ENCODE measurements around the gene CCDC201. TPM values are rescaled to one million over a fixed set of nuclear protein-coding genes. Genes with fewer than 3 reads are reported as not detected.
"Not testable (repeated sequence)": the region's sequence is repeated elsewhere in the genome, so short reads cannot be mapped to it uniquely, and the experiment has no call there.

Gene CCDC201
- total RNA-seq, 1 experiment from 2014 or later: not detected

- DNase-seq (ENCODE audit: low spot score): no peak
- in situ Hi-C loops (cut with HindIII; ENCODE audit: low sequenced_read_pairs): no loop called here
Observed at GRCh38 chr7:45881759-45882464, 9.0 kb upstream of the CCDC201 start.

DNA sequence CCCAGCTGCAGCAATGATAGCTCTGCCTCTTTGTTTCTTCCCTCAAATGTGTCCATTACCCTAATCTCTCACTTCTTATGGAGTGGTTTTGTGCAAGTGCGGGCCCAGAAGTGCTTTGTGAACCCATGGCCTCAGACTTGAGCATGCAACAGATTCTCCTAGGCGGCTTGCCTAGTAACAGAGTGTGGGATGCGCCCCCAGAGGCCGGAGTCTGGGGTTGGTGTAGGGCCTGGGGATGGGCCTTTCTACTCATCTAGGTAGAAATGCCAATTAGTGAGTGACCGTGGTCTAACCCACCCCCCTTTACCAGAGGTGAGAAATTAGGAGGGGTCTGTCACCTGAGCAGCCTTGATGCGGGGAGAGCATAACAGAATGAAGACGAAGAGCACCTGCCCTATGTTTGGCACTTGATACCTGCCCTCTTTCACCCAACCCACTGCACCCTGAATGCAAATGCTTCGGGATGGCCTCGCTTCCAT, 8.4 kb upstream of the CCDC201 start:
- in situ Hi-C loops (cut with HindIII; ENCODE audit: low sequenced_read_pairs): no loop called here

GRCh38 chr7:45880433-45880860, 7.6 kb upstream of the CCDC201 start:
- in situ Hi-C loops (cut with HindIII; ENCODE audit: low sequenced_read_pairs): no loop called here
- DNase-seq (ENCODE audit: low spot score): no peak

More for the DNA sequence above, 8.4 kb upstream of the CCDC201 start:
- DNase-seq (ENCODE audit: low spot score): no peak

DNA sequence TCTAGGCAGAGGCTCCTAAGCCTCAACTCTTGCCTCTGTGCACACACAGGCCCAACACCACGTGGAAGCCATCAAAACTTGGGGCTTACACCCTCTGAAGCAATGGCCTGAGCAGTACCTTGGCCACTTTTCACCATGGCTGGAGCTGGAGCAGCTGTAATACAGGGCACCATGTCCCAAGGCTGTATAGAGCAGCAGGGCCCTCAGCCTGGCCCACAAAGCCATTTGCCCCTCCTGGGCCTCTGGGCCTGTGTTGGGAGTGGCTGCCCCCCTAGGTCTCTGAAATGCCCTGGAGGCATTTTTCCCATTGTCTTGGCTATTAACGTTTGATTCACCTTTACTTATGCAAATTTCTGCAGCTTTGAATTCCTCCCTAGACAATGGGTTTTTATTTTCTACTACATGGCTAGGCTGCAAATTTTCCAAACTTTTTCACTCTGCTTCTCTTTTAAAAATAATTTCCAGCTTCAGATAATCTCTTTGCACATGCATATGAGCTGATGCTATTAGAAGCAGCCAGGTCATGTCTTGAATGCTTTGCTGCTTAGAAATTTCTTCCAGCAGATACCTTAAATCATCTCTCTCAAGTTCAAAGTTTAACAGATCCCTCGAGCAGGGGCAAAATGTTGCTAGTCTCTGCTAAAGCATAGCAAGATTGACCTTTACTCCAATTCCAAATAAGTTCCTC, 5.7 kb upstream of the CCDC201 start:
- no peak for DNase-seq (ENCODE audit: low spot score)
- in situ Hi-C loops (cut with HindIII; ENCODE audit: low sequenced_read_pairs): no loop called here

DNA sequence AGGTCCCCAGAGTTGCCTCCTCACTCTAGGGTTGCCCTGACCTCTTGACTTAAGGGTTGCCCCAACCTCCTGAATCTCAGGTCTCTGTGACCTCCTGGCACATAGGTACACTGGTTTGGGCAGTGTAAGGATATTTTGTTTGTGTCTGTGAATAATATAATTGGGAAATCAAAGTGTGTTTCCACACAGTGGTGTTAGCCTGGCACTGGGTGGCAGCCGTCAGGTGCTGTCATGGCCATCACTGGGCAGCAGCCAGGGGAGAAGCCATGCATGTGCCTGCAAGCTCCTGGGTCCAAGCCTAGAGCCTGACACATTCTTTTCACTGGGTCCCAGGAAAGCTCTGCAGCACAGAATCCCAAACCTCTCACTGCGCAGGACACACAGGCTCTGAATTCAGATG, 3.6 kb upstream of the CCDC201 start:
- DNase-seq (ENCODE audit: low spot score): no peak
- in situ Hi-C loops (cut with HindIII; ENCODE audit: low sequenced_read_pairs): no loop called here

GRCh38 chr7:45874408-45875131, 1.7 kb upstream of the CCDC201 start:
- in situ Hi-C loops (cut with HindIII; ENCODE audit: low sequenced_read_pairs): no loop called here
- no peak for DNase-seq (ENCODE audit: low spot score)

GRCh38 chr7:45873355-45873754, 473 bp upstream of the CCDC201 start:
- DNase-seq (ENCODE audit: low spot score): no peak
- in situ Hi-C loops (cut with HindIII; ENCODE audit: low sequenced_read_pairs): no loop called here

GRCh38 chr7:45872116-45873034, 507 bp downstream of the CCDC201 start:
- in situ Hi-C loops (cut with HindIII; ENCODE audit: low sequenced_read_pairs): no loop called here
- no peak for DNase-seq (ENCODE audit: low spot score)

GRCh38 chr7:45869426-45869825, 3.5 kb downstream of the CCDC201 start:
- DNase-seq (ENCODE audit: low spot score): no peak
- in situ Hi-C loops (cut with HindIII; ENCODE audit: low sequenced_read_pairs): no loop called here

DNA sequence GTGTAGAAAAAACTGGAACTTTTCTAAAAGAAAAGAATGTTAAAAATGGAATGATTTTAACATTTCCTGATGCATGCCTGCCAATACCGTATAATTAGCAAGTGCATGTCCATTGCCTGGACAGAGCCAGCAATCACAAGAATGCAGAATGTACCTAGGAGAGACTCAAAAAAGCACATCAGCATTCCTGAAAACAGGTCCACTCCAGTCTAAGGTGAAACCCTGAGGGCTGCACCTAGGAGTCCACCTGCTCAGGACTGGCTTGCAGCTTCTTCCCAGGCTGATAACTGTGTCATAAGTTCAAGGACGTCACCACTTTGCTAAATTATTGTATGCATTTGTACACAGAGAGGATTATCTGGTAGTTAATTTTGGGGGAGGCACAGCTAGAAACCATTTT, 5.4 kb downstream of the CCDC201 start:
- in situ Hi-C loops (cut with HindIII; ENCODE audit: low sequenced_read_pairs): no loop called here
- DNase-seq (ENCODE audit: low spot score): no peak

- DNase-seq (ENCODE audit: low spot score): no peak
- in situ Hi-C loops (cut with HindIII; ENCODE audit: low sequenced_read_pairs): no loop called here
Observed at GRCh38 chr7:45865594-45866410, 7.1 kb downstream of the CCDC201 start.

DNA sequence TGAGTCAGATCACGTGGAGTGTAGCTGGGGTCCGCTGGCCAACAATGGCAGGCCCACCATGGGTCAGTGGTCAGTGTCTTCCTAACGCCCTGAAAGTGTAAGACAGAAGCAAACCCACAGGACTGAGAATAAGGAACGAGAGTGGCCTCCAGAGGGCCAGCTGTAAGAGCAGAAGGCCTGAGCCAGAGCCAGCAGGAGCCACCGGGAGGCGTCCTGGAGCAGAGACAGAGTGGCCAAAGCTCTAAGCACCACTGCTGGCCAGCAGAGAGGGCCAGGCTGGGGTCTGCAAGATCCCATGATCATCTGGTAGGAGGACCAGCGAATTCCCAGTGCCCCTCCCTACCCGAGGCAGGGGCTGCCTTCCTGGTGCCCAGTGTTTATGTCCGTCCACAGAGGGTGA, 9.2 kb downstream of the CCDC201 start:
- in situ Hi-C loops (cut with HindIII; ENCODE audit: low sequenced_read_pairs): no loop called here
- DNase-seq (ENCODE audit: low spot score): no peak

GRCh38 chr7:45856888-45857287, 16.0 kb downstream of the CCDC201 start:
- in situ Hi-C loops (cut with HindIII; ENCODE audit: low sequenced_read_pairs); DNase-seq (ENCODE audit: low spot score): not testable (repeated sequence)

- in situ Hi-C loops (cut with HindIII; ENCODE audit: low sequenced_read_pairs); DNase-seq (ENCODE audit: low spot score): not testable (repeated sequence)
Observed at GRCh38 chr7:45855680-45856079, 17.2 kb downstream of the CCDC201 start.

DNA sequence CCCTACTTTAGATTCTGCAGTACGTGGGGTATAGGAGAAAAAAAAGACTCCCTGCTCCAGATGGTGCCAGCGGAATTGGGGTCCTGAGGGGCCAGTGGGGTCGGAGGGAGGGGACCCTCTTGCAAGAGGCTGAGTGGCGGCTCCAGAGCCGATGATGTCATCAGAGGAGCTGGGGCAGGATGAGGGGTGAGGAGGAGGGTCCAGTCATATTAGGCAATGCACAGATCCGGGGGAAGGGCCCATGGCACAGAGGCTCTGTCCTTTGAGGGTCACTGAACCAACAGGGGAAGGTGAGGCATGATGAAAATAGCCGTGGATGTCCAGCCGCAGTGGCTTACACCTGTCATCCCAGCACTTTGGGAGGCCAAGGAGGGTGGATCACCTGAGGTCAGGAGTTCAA, 19.4 kb downstream of the CCDC201 start:
- DNase-seq (ENCODE audit: low spot score); in situ Hi-C loops (cut with HindIII; ENCODE audit: low sequenced_read_pairs): not testable (repeated sequence)

DNA sequence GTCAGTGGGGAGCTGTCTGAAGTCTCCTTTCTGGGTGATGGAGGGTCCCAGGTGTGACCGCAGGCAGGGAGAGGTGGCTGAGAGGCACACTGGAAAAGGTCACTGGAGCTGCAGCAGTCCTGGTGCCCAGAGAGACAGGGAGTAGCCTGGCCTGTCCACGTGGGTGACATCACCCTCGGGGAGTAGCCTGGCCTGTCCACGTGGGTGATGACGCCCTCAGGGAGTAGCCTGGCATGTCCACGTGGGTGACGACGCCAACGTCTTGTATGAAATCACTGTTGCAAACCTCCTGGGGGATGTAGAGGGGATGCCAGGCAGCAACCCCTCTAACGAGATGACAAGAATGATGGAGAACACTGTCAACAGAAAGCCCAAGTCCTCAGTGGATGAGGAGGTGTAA, 19.9 kb downstream of the CCDC201 start:
- in situ Hi-C loops (cut with HindIII; ENCODE audit: low sequenced_read_pairs); DNase-seq (ENCODE audit: low spot score): not testable (repeated sequence)

GRCh38 chr7:45848734-45849133, 24.1 kb downstream of the CCDC201 start:
- DNase-seq (ENCODE audit: low spot score); in situ Hi-C loops (cut with HindIII; ENCODE audit: low sequenced_read_pairs): not testable (repeated sequence)

GRCh38 chr7:45846536-45846935, 26.3 kb downstream of the CCDC201 start:
- DNase-seq (ENCODE audit: low spot score); in situ Hi-C loops (cut with HindIII; ENCODE audit: low sequenced_read_pairs): not testable (repeated sequence)
